ENCODE results near the gene POU6F2. TPM values are rescaled to one million over a fixed set of nuclear protein-coding genes. Genes with fewer than 3 reads are reported as not detected.

POU6F2 gene
- total RNA-seq, 4 donors from 2014 or later: 0.31 to 0.66 TPM; not detected in 2

GRCh38 chr7:39045231-39045630 is 67.5 kb downstream of the POU6F2 start:
- Histone ChIP-seq H3K9me3 (no peaks in the 10 kb centered on the region), H3K27ac (no peak overlapping the region), H3K36me3 (no peaks in the 10 kb centered on the region), H3K4me1 (no peaks in the 10 kb centered on the region), H3K4me3 (no peak overlapping the region), H3K27me3 (no peaks in the 10 kb centered on the region)
- TF ChIP-seq CTCF (IDR thresholded peaks at IDR 0.05) (no peak), EP300 (IDR thresholded peaks at IDR 0.05) (no peak), POLR2A (IDR thresholded peaks at IDR 0.05) (no peak), POLR2AphosphoS5 (IDR thresholded peaks at IDR 0.05) (no peak)
- 30 to 40% methylated on average over 1 of the region's 1 CpG for WGBS, 2 donors (ENCODE audit: low coverage in 1 of 2)
- no peak for ATAC-seq

GRCh38 chr7:39051279-39051678 is 73.6 kb downstream of the POU6F2 start:
- Histone ChIP-seq H3K27me3 (peaks cover 3% of the 10 kb centered on the region), H3K4me1 (no peaks in the 10 kb centered on the region), H3K27ac (no peak overlapping the region), H3K36me3 (no peaks in the 10 kb centered on the region), H3K9me3 (peaks cover 0 to 2% (median 0%) of the 10 kb centered on the region in 3 donors), H3K4me3 (no peak overlapping the region)
- ATAC-seq: no peak
- 64 to 71% methylated on average over 1 of the region's 1 CpG for WGBS, 2 donors (ENCODE audit: low coverage in 1 of 2)
- TF ChIP-seq POLR2AphosphoS5 (IDR thresholded peaks at IDR 0.05) (no peak), EP300 (IDR thresholded peaks at IDR 0.05) (no peak), CTCF (IDR thresholded peaks at IDR 0.05) (no peak), POLR2A (IDR thresholded peaks at IDR 0.05) (no peak)

- no peak overlapping the region for H3K4me3 ChIP-seq
- 84 to 89% methylated on average over 3 of the region's 4 CpGs for WGBS, 2 donors (ENCODE audit: low coverage in 1 of 2)
- no peak overlapping the region for H3K27ac ChIP-seq
- peaks cover 3% of the 10 kb centered on the region for H3K27me3 ChIP-seq
- H3K36me3 ChIP-seq: no peaks in the 10 kb centered on the region
- H3K4me1 ChIP-seq: no peaks in the 10 kb centered on the region
- TF ChIP-seq POLR2A (IDR thresholded peaks at IDR 0.05): no peak
- no peak for TF ChIP-seq POLR2AphosphoS5 (IDR thresholded peaks at IDR 0.05)
- TF ChIP-seq EP300 (IDR thresholded peaks at IDR 0.05): no peak
- TF ChIP-seq CTCF (IDR thresholded peaks at IDR 0.05): no peak
- H3K9me3 ChIP-seq: peaks cover 0 to 7% (median 0%) of the 10 kb centered on the region in 3 donors
- ATAC-seq: no peak
These were observed 74.0 kb downstream of the POU6F2 start for GRCh38 chr7:39051707-39052106.

GRCh38 chr7:39054731-39055130 is 77.0 kb downstream of the POU6F2 start:
- TF ChIP-seq EP300 (IDR thresholded peaks at IDR 0.05) (no peak), POLR2AphosphoS5 (IDR thresholded peaks at IDR 0.05) (no peak), POLR2A (IDR thresholded peaks at IDR 0.05) (no peak), CTCF (IDR thresholded peaks at IDR 0.05) (no peak)
- H3K4me1 ChIP-seq: no peaks in the 10 kb centered on the region

GRCh38 chr7:39056153-39056552 is 78.4 kb downstream of the POU6F2 start:
- Histone ChIP-seq H3K27me3 (no peaks in the 10 kb centered on the region), H3K4me1 (no peaks in the 10 kb centered on the region), H3K36me3 (no peaks in the 10 kb centered on the region), H3K9me3 (peaks cover 0 to 9% (median 0%) of the 10 kb centered on the region in 3 donors), H3K4me3 (no peak overlapping the region), H3K27ac (no peak overlapping the region)
- WGBS, 2 donors (ENCODE audit: low coverage in 1 of 2): 54 to 89% methylated on average over 1 of the region's 1 CpG
- ATAC-seq: no peak
- TF ChIP-seq POLR2AphosphoS5 (IDR thresholded peaks at IDR 0.05): no peak
- no peak for TF ChIP-seq CTCF (IDR thresholded peaks at IDR 0.05)
- TF ChIP-seq EP300 (IDR thresholded peaks at IDR 0.05): no peak
- no peak for TF ChIP-seq POLR2A (IDR thresholded peaks at IDR 0.05)

More at GRCh38 chr7:39054731-39055130, 77.0 kb downstream of the POU6F2 start:
- H3K27me3 ChIP-seq: peaks cover 3% of the 10 kb centered on the region
- 40 to 42% methylated on average over 4 of the region's 4 CpGs for WGBS, 2 donors (ENCODE audit: low coverage in 1 of 2)
- H3K9me3 ChIP-seq: peaks cover 0 to 9% (median 0%) of the 10 kb centered on the region in 3 donors
- no peaks in the 10 kb centered on the region for H3K36me3 ChIP-seq
- H3K27ac ChIP-seq: no peak overlapping the region
- no peak overlapping the region for H3K4me3 ChIP-seq
- no peak for ATAC-seq
